ENCODE measurements around the gene MAEL.

MAEL gene

DNA sequence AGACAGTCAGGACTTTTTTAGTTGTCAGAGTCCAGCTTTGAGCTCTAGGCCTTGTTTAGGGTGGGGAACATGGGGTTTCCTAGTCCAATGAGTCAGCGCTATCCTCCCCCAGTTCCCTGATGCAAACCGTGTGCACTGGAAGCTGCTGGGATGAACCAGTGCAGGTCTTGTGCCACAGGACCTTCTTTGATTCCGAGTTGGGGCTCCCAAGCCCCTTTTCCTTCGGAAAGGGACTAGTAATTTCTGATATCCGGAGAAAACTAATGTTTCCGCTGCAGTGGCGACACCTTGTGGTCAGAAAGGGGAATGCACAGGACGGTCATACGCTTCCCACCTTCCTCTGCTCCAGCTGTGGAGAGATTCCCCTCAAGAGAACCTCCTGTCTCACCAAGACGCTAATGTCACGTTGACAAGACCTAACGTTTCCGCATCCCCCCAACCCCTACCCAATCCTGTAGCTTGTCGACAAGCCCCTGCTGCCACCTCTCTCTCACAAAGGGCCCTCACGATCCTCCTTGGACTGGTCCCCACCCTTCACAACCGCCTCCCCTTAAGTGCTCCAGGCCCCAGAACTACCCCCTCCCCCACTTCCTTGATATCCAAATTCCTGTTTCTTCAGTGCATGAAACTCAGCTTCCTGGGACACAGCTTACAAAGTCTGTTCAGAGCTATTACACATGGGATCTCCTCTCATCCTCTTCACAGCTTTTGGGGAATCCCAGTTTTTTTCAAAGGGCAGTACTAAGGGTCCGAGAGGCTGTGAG, 70.1 kb downstream of the MAEL start:
- DNase-seq = peak; percentile 60

- DNase-seq = no peak
These were observed 70.7 kb downstream of the MAEL start for GRCh38 chr1:167059809-167060107.

DNA sequence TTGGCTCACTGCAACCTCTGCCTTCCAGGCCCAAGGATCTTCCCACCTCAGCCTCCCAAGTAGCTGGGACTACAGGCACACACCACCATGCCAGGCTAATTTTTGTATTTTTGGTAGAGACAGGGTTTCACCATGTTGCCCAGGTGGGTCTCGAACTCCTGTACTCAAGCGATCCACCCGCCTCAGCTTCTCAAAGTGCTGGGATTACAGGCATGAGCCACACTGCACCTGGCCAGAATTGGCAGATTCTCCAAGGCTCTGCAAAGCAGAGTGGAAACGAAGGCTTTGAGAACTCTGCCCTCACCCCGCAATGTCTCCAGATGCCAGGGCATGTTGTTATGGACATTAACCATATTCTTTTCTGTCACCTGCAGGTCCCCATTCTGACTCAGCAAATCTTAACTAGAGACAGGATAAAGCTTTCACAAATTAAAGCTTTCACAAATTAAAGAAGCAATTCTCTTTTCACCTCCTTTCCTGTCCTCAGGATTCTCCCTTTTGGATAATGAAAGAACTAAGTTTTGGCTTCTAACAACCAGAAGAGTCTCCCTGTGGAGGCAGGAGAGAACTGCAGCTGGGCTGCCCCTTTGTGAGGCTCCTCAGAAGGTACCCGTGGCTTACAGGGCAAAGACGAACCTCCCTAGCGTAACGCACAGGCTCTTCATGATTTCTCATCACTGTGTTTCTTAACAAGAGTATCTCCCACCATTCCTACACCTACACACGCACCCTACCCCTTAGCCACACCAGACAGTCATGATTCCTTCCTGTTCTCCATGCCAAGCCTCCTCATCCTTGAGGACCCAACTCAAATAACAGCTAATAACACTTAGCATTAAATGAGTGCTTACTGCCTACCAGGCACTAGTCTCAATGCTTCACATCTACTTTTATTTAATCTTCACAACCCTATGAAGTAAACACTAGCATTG, 71.3 kb downstream of the MAEL start:
- no peak for DNase-seq

DNA sequence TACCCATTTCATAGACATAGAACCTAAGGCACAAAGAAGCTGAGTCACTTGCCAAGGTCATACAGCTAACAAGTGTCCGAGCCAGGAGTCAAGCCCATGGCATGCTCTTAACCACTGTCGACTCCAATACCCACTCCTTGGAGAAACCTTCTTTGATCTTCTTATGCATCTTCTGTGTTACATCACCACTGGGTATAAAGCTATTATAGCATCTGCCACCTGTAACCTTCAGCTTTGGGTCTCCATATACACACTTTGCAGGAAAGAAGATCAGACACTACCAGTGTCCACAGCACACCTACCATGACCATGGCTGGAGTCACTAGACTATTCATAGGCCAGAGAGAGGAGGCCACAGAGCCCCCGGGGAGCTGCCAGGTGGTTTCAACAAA, 72.0 kb downstream of the MAEL start:
- DNase-seq = no peak

- DNase-seq = no peak
These were observed 75.5 kb downstream of the MAEL start for GRCh38 chr1:167064621-167065020.

DNA sequence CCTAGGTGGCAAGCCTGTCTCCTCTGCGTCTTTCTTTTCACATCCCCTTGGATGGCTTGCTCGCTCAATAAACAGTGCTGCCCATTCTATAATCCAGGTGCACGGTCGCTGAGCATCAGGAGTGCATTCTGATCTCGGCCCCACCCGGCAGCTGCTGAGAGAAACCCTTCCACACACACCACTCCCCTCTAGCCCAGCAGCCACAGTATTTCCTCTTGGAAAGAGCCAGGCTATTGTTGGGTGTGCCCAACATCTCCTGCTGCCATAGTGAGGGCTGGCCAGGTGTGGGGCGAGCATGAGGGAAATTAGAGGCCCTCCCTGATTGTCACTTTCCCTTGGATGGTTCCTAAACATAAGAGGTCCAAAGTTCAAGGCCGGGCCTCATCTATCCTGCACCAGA, 76.4 kb downstream of the MAEL start:
- no peak for DNase-seq

DNA sequence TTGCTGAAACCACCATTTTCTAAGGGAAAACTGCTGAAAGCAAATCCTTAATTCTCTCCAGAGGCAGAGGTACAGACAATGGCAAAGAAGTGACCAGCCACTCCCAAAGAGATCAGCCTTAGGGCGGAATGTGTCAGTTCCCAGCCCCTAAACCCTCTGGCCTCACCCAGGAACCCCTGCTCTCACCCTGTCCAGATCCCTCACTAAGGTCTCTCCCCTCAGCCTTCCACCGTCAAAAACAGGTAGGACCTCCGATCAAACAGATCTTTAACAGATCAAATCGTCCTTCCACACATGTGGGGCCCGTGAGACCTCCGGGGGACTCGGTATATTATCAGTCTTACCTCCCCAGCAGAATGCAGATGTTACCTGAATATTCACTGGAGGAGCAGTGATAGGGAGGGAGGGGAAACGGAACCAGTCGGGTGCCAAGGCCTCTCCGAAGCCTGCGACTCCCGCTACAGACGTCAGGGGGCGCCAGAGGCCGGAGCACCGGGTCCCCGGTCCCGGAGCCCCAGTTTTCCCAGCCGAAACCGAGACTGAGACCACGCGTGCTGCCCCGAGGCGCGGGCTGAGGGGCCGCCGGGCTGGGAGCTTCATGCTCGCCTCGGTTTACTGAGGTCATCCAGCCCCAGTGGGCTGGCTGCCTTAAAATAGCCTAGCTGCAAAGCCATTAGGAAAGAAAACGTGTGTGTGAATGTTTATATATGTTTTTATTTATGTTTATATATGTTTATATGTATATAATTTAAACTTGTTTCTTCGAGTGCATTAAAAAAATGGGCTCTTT, 77.4 kb downstream of the MAEL start:
- DNase-seq = peak; percentile 72

DNA sequence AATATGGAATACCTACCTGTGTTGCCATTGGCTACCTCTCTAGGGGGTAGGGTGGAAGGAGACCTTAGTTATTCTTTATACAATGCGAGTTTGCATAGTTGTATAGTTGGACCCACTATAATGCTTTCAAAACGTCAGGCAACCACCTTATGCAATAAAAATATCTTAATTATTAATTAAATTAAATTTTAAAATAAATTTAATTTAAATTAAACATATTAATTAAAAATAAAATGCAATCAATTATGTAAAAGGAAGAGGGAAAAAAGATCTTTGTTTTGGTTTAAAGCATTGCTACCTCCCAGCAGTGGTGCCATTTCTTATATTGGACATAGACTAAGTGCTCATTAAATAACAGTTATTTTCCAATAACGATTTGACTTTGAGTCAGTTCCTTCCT, 78.8 kb downstream of the MAEL start:
- no peak for DNase-seq

GRCh38 chr1:167068761-167069160, 79.7 kb downstream of the MAEL start:
- DNase-seq = no peak

DNA sequence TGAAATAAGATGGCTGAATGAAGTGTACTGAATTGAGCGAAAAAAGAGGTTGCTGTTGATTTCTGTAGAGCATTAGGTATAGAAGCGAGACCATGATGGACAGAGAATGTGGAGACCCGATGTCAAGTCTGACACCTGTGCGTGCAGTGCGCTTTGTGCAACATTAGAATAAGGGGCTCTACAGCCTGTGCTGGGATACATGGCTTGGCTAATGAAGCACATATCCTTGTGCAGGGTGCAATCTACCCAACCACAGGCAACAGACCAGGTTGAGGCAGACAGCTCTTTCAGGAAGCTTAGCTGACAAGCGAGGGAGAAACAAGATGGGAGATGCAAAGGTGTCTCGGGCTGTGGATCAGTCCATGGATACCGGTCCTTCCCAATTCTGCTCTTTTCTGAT, 82.2 kb downstream of the MAEL start:
- DNase-seq = no peak

Measured in NCI-H1048 (cell line).